Endothelial cell of umbilical vein (primary cell): Measurements from ENCODE around the gene MED29. TPM values are rescaled to one million over a fixed set of nuclear protein-coding genes. Genes with fewer than 3 reads are reported as not detected.

Experiments
- BruUV-seq: library from RNA; stranded (reverse); fragments of 400-500 nt; replicated peaks from 2 replicates; lab custom pipeline; 2021; lab: Mats Ljungman, UMichigan
- CTCF ChIA-PET: fragments of 300-600, 350-600 bp; sonication (Branson Sonifier 250); formaldehyde crosslinking; loops from one replicate; lab custom pipeline; 2021; ENCODE audit warnings: antibody characterized with exemption, inconsistent platforms; lab: Charles Lee
- POLR2A ChIA-PET: fragments of 300-600, 350-600 bp; sonication (Branson Sonifier 250); formaldehyde crosslinking; loops from one replicate; lab custom pipeline; 2021; ENCODE audit warnings: antibody characterized with exemption, inconsistent platforms; lab: Charles Lee
- DNase-seq: peaks from one replicate; pipeline ENCODE4 v3.0.0-alpha.2; 2011; ENCODE audit warnings: low read depth, low spot score
- FAIRE-seq: peaks from 2 replicates; lab custom pipeline; 2011; peaks lifted over from hg19 to GRCh38; lab: Jason Lieb, UNC
- H2AFZ ChIP-seq: 2 replicates; pipeline ENCODE4 v1.6.0; 2012; ENCODE audit warnings: low read depth, low read length, control low read depth, inconsistent platforms
- H3K27ac ChIP-seq: 2 replicates; pipeline ENCODE4 v1.5.1; 2011; ENCODE audit warnings: low read depth, mild to moderate bottlenecking, control low read depth, low read length, moderate library complexity; ENCODE audit not compliant: insufficient read depth
- H3K27me3 ChIP-seq, 2 experiments: 2 replicates each; pipeline versions ENCODE4 v1.6.0 to v1.6.1; 2011; ENCODE audit warnings: low read length in 2 of 2, mixed read lengths in 1 of 2; ENCODE audit not compliant: control insufficient read depth in 2 of 2, insufficient read depth in 2 of 2
- H3K36me3 ChIP-seq, 2 experiments: 2 replicates in 1 of 2; 3 replicates in 1 of 2; pipeline ENCODE4 v1.5.1; 2011; ENCODE audit warnings: low read length in 2 of 2, mild to moderate bottlenecking in 1 of 2, moderate library complexity in 1 of 2; ENCODE audit not compliant: control insufficient read depth in 2 of 2, insufficient read depth in 2 of 2; ENCODE audit errors: extremely low read depth in 1 of 2
- H3K4me1 ChIP-seq: 3 replicates; pipeline ENCODE4 v1.5.1; 2011; ENCODE audit warnings: mild to moderate bottlenecking, low read length; ENCODE audit not compliant: control insufficient read depth, insufficient read depth; ENCODE audit errors: extremely low read depth
- H3K4me2 ChIP-seq: 2 replicates; pipeline ENCODE4 v1.6.1; 2011; ENCODE audit warnings: low read length, control low read depth, mixed read lengths; ENCODE audit not compliant: insufficient read depth
- H3K4me3 ChIP-seq, 3 experiments: fragments of 200-600 bp in 1 of 3; sonication (generic), shearing (Covaris generic) in 1 of 3; replicated peaks in 1 of 3; 2 replicates each; pipeline ENCODE4 v1.5.1; 2011 to 2016; ENCODE audit warnings: control low read depth in 3 of 3, low read length in 3 of 3, mild to moderate bottlenecking in 2 of 3, inconsistent platforms in 1 of 3, low read depth in 1 of 3, moderate library complexity in 1 of 3; ENCODE audit not compliant: insufficient read depth in 1 of 3
- H3K79me2 ChIP-seq: 2 replicates; pipeline ENCODE4 v1.6.0; 2012; ENCODE audit warnings: low read length, inconsistent platforms; ENCODE audit not compliant: control insufficient read depth, insufficient read depth
- H3K9ac ChIP-seq: replicated peaks from 2 replicates; pipeline ENCODE3; 2011; ENCODE audit warnings: low read length, control low read depth; ENCODE audit not compliant: insufficient read depth; ENCODE audit errors: extremely low read depth
- H3K9me1 ChIP-seq: replicated peaks from 3 replicates; pipeline ENCODE4 v1.6.0; 2011; ENCODE audit warnings: mild to moderate bottlenecking, low read length; ENCODE audit not compliant: control insufficient read depth, insufficient read depth; ENCODE audit errors: extremely low read depth
- H3K9me3 ChIP-seq: replicated peaks from 2 replicates; pipeline ENCODE4 v1.5.1; 2012; ENCODE audit warnings: low read length, inconsistent platforms; ENCODE audit not compliant: control insufficient read depth, insufficient read depth
- H4K20me1 ChIP-seq: replicated peaks from 2 replicates; pipeline ENCODE3; 2011; ENCODE audit warnings: mild to moderate bottlenecking, low read length; ENCODE audit not compliant: control insufficient read depth, insufficient read depth; ENCODE audit errors: extremely low read depth
- CTCF ChIP-seq, 2 donors: IDR thresholded peaks; 1 replicate in 1 of 2; 2 replicates in 1 of 2; pipeline ENCODE4 v1.5.1; 2011; ENCODE audit warnings: low read length in 2 of 2, mild to moderate bottlenecking in 2 of 2, moderate library complexity in 2 of 2, control low read depth in 1 of 2, inconsistent platforms in 1 of 2, low read depth in 1 of 2; ENCODE audit not compliant: insufficient read depth in 1 of 2; ENCODE audit errors: extremely low read depth in 1 of 2
- EZH2 ChIP-seq: IDR thresholded peaks from 2 replicates; pipeline ENCODE4 v1.6.1; 2012; ENCODE audit warnings: borderline replicate concordance, low read depth, mild to moderate bottlenecking, moderate library complexity, low read length, inconsistent platforms; ENCODE audit not compliant: severe bottlenecking
- FOS ChIP-seq: IDR thresholded peaks from 2 replicates; pipeline ENCODE4 v1.6.1; 2011; ENCODE audit warnings: mild to moderate bottlenecking, low read length, moderate library complexity, borderline replicate concordance; ENCODE audit not compliant: insufficient read depth
- GATA2 ChIP-seq: IDR thresholded peaks from 2 replicates; pipeline ENCODE4 v1.7.0; 2011; ENCODE audit warnings: low read depth, mild to moderate bottlenecking, moderate library complexity, mixed read lengths, low read length; ENCODE audit not compliant: insufficient read length, insufficient read depth
- JUN ChIP-seq: IDR thresholded peaks from 2 replicates; pipeline ENCODE4 v1.6.1; 2011; ENCODE audit warnings: borderline replicate concordance, low read depth; ENCODE audit not compliant: insufficient read length, insufficient read depth
- MYC ChIP-seq: IDR thresholded peaks from one replicate; pipeline ENCODE4 v1.6.1; 2011; ENCODE audit warnings: mild to moderate bottlenecking, low read depth, low read length
- POLR2A ChIP-seq: IDR thresholded peaks from 2 replicates; pipeline ENCODE4 v1.6.1; 2012; ENCODE audit warnings: low read depth, mild to moderate bottlenecking, control low read depth, low read length
- POLR2AphosphoS5 ChIP-seq: IDR thresholded peaks from 2 replicates; pipeline ENCODE4 v1.6.1; 2012; ENCODE audit warnings: low read depth, mild to moderate bottlenecking, control low read depth, low read length, moderate library complexity; ENCODE audit not compliant: insufficient read depth
- dilution Hi-C: fragments of 300-500 bp; cut with MboI; formaldehyde crosslinking; loops from one replicate; pipeline ENCODE4 v1.15.0; 2019; ENCODE audit warnings: low sequenced_read_pairs; ENCODE audit not compliant: extremely low pct_ligation_motif_present
- intact Hi-C: fragments of 100-400 bp; cut with micrococcal nuclease; formaldehyde crosslinking; loops from one replicate; pipeline ENCODE4 v1.10.0; 2022
- polyA plus RNA-seq, 4 experiments: library from polyadenylated mRNA; depleted of rRNA in 3 of 4; stranded (reverse) in 3 of 4; unstranded in 1 of 4; fragments of >200 nt; gene quantifications; 2 replicates each; pipeline versions ENCODE4 v1.2.1 to v1.2.3, GENCODE V29; 2011 to 2012; ENCODE audit warnings: missing spikeins in 1 of 4
- total RNA-seq: library from RNA; stranded (reverse); gene quantifications from 2 replicates; pipeline ENCODE4 v1.2.3, GENCODE V29; 2021
- TF ChIP-seq, protein P1 (sequence below): IDR thresholded peaks from 2 replicates; pipeline ENCODE4 v1.6.1; 2011; ENCODE audit not compliant: insufficient read depth, insufficient read length

MED29 gene
- total and polyA plus RNA-seq, 2 donors (not counting 3 experiments of a cell fraction or from before 2014, with no cell fraction given) = 25.5 to 50.4 TPM

- no peak for FAIRE-seq
- H3K4me3 ChIP-seq = no peak overlapping the region
- no peaks in the 10 kb centered on the region for H3K79me2 ChIP-seq
Measured at GRCh38 chr19:39398297-39398864, 7.2 kb downstream of the MED29 start.

More at GRCh38 chr19:39398297-39398864, 7.2 kb downstream of the MED29 start:
- H4K20me1 ChIP-seq = no peaks in the 10 kb centered on the region
- POLR2A ChIA-PET = interaction anchor here (1.0 to 1.2 kb wide), 2 partner anchors 9 to 13 kb away, joined by 8 to 10 read pairs; partner anchors contain the start of gene ZFP36
- peaks cover 14% of the 10 kb centered on the region for H3K4me1 ChIP-seq
- CTCF ChIA-PET = interaction anchor here (0.5 to 4.5 kb wide), 20 partner anchors 9 to 465 kb away, joined by 3 to 147 read pairs (median 3); partner anchors contain the start of genes EID2B, PLEKHG2, RPS16 and SAMD4B
- no peak overlapping the region for H3K4me2 ChIP-seq
- TF ChIP-seq JUN = no peak
- no peak for TF ChIP-seq POLR2A
- TF ChIP-seq POLR2AphosphoS5 = no peak
- TF ChIP-seq CTCF (IDR thresholded peaks at IDR 0.05; ENCODE audit: extremely low read depth in 1 of 2, insufficient read depth in 1 of 2, low read depth in 1 of 2, low read length in 2 of 2) = no peak
- no peak for TF ChIP-seq MYC
- TF ChIP-seq GATA2 = no peak
- TF ChIP-seq EZH2 = no peak
- TF ChIP-seq FOS = no peak
- TF ChIP-seq, protein P1, sequence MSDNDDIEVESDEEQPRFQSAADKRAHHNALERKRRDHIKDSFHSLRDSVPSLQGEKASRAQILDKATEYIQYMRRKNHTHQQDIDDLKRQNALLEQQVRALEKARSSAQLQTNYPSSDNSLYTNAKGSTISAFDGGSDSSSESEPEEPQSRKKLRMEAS = no peak
- H3K9ac ChIP-seq = no peak overlapping the region
- intact Hi-C loops = no loop called here
- no TSS peak for BruUV-seq
- no peak for DNase-seq
- H2AFZ ChIP-seq = no peak overlapping the region
- dilution Hi-C loops = no loop called here
- peaks cover 0 to 15% of the 10 kb centered on the region in 2 experiments for H3K36me3 ChIP-seq
- H3K27ac ChIP-seq = no peak overlapping the region
- no peaks in the 10 kb centered on the region for H3K9me1 ChIP-seq
- no peaks in the 10 kb centered on the region for H3K27me3 ChIP-seq
- H3K9me3 ChIP-seq = no peaks in the 10 kb centered on the region
